HG02840 (cell line): ENCODE results near the gene TMEM31.
A peak's percentile ranks its signal among the peaks of the same experiment; 100 is the strongest.

Source experiments
- ATAC-seq: cut with Tn5 transposase; IDR thresholded peaks from one replicate; pipeline ENCODE4 v1.9.1; 2021; ENCODE audit warnings: mild to moderate bottlenecking, moderate library complexity, moderate number of reproducible peaks; ENCODE audit not compliant: unreplicated experiment, low FRiP score

Gene TMEM31, protein sequence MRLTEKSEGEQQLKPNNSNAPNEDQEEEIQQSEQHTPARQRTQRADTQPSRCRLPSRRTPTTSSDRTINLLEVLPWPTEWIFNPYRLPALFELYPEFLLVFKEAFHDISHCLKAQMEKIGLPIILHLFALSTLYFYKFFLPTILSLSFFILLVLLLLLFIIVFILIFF

DNA sequence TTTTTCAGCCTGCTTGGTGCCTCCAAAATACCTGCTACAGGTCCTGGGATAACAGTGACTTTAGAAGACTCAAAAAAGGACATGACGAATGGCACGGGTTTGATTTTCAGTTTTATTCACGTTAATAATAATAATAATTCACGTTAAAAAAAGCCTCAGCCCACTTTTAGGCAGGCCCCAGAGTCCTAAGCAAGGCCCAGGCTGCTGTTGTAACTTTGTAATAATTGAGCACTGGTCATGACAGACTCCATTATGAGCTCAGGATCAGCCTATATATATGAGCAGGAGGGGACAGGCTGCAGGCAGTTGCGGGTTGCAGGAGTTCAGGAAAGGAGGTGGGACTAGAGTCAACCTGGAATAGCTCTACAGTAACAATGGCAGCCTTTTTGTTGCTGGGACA is at the start of gene TMEM31:
Gene TMEM31, plus strand, starts transcription at position 301 of the 400 bp plus-strand sequence. CDS start 1,350 bp downstream, outside the sequence.
- ATAC-seq: no peak

DNA sequence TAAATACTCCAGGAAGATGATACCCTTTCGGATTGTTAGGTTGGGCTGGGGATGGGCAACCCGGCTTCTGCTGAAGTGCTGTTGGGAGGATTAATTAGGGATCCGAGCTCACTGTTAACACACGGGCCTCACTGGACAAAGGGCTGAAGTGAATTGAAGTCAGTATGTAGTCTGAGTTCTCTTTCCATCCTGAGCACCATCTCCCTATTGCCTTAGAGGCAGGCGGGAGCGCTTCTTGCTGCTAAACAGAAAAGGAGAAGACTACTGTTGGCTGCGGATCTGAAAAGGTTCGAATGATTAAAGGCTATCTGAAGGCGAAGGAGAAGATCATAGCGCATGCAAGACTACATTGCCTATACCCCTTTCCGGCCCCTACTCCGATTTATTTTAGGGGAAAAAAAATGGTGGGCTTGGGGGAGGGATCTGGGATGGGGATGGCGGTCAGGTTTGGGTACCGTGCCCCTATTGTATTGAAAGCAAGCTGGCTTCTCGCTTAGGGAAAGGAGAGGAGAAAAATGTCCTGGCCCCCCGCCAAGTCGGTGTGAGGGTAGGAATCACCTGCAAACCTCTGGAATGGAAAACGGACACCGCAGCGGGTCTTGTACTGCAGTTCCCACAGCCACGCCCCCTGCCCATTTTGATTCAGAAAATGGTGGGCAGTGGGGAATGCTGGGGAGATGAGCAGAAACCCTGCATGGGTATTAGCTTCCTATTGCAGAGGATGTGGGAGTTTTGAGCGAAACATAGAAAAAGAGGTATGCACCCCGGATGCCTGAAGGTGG is 46.5 kb upstream of the TMEM31 start:
- no peak for ATAC-seq

DNA sequence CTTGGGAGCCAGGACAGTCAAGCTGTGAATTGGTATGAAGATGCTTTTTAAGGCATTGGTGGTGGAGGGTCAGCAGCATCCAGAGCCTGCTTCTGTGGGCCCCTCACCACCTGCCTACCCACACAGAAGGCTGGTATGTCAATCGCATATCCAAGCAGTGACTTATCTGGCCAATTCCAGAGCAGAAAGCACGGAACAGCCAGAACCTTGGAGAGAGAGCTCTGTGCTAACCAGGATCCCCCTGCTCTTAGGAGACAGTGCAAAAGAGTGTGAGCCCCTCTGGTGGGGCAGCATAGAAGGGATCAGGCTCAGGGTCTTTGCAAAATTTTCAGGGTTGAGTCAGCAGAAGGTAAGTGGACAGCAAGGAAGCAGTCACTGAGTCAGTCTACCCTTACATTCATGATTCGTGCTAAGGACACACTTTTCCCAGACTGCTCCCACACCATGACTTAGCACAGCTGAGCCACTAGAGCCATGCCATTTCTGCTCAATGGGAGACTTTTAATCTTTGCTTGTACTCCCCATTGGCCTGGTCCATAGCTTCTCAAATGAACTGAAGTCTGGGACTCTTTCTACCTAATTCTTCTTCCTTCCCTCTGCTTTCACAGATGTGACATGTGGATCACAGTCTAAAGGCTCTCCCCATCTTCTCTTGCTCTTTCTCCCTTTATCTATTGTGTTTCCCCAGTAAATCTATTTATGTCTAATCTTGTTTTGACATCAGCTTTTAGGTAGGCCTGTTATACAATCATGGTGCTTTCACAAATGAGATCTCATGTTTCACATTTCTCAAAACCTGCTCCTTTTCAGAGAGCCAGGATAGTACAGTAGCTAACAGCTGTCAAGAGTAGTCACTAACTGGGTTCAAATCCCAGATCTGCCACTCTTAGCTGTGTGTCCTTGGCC is 44.3 kb upstream of the TMEM31 start:
- no peak for ATAC-seq

DNA sequence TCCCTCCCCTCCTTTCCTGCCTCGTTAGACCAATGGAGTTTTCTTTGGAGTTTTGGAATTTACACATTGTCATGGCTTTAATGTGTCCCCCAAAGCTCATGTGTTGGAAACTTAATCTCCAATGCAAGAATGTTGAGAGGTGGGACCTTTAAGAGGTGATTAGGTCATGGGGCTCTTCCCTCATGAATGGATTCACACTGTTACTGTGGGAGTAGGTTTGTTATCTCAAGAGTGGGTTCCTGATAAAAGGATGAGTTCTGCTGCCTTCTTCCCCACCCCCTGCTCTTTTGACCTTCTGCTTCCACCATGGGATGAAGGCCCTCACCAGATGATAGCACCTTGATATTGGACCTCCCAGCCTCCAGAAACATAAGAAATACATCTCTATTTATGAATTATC is 41.0 kb upstream of the TMEM31 start:
- ATAC-seq: no peak

DNA sequence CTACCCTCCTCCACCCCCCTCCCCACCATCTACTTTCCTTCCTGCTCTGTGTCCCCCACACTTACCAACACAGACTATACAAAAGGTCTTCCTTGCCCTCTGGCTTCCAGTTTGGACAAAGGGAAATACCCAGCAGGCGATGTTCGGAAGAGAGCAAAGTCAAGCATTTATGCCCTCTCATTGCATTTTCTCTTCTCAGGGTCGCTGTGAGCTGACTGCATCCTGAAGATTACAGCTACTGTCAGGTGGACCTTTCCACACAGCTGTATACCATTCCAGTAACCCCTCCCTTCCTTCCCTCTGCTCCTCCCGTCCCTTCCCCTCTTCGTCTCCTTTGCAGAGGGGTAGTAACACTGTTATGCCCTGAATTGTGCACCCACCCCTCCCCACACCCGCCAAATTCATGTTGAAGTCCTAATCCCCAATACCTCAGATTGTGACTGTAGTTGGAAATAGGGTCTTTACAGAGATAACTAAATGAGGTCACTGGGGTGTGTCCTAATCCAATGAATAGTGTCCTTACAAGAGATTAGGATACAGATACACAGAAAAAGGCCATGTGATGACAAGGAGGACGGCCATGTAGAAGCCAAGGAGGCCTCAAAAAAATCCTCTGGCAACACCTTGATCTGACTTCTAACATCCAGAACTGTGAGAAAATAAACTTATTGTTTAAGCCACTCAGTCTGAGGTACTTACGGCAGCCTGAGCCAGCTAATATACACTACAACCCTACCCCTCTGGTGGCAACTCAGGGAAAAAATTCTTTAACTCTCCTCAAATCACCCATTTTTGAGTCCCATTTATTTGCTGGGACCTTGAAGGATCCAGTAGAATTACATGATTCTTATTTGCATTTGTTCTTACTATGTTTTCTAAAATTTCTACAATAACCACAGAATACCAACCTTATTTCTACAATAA is 35.9 kb upstream of the TMEM31 start:
- ATAC-seq: no peak

DNA sequence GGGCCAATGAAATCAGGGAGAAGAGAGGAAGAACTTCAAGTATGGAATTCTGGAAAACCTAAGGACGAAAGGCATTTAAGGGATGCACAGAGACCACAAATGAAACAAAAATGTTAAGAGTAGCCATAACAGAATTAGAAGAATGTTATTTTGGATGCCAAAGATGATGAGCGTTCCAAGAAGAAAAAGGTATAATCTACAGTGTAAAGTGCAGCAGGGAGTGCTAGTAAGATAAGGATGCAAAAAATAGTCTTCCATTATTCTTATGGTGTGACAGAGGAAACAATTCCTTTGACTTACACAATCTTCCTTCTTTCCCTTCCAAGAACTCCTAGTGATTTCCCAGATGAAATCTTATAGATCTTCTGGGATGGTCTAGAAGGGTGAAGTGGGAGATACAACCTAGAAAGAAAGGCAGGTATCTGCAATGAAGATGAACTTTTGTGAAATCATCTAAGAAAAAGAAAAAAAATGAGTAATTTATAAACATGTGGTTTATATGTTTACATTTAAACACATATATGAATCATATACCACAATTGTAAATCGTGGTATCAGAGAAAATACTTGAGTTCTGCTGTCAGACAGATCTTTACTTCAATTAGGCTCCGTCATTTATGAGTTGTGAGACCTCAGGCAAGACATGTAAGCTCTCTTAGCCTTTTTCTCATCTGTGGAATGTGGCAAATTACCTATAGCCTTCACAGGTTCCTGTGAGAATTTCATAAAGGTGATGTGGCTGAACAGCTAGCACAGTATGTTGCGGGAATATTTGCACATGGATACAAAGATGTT is 32.3 kb upstream of the TMEM31 start:
- no peak for ATAC-seq

DNA sequence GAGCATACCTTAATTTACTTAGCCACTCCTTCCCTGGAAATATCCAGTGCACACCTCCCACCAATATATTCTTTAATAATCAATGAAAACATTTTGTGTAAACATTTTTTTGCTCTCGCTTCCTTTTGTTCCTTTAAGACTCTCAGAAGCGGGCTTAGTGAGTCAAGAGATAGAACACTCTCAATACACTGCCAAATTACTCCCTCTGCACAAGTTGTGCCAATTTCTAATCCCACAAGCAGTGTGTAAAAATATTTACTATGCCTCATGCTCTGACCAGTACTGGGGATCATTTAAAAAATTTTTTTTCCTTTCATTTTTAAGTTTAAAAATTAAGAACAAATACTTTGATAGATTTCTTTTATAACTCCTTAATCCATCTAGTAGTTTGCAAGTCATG is 29.3 kb upstream of the TMEM31 start:
- ATAC-seq: no peak

DNA sequence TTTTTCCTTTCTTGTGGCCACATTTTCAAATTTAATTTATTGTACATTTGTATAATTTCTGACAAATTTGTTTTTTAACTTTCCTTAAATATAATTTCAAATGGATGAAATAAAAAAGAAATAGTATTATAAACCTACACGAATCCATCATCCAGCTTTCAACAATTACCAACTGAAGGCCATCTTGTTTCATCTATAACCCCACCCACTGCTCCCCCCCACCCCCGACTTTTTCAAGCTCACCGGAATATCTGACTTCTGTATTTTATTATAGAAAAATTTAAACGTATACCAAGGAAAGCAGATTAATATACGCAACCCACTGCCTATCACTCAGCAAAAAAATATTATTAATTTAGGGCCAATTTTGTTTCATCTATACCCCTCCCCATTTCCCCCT is 25.3 kb upstream of the TMEM31 start:
- ATAC-seq: no peak

DNA sequence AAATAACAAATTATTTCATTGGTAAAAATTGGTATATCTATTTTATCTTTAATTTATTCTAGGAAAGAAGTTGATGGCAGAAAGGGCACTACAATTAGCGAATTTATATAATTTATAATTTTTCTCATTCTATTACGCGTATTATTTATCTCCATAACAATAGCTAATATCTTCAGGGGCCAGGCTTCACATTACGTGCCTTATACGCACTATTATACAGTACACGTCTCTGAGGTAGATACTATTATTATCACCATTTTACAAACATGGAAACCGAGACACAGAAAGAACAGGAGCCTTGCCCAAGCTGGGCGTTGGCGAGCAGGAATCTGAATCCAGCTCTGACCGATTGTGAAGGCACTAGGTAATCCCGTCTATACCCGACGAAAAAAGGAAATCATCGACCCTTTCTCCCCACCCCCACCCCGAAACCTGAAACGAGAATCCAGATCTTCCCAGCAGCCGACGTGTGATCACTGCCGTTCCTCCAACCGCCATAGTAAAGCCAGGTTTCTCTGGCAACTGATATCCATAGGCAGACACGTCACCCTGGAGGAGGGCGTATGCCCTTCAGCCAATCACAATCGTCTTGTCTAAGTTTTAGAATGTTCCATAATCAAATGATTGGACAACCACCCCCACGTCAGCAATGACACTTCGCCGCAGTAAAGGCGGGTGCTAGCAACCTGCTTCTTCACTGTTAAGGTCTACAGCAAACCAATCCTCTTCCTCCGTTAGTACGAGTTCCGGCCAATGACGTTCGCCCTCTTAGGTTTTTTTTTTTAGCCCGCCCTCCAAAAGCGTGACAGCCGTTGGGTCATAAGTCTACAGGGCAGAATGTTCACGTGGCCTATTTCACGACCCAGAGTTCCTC is 24.3 kb upstream of the TMEM31 start, which contains the start of gene MORF4L2:
Gene MORF4L2, minus strand, starts transcription at position 501 of the 874 bp plus-strand sequence. CDS start 9,672 bp downstream, outside the sequence.
- ATAC-seq: peak; percentile 95

DNA sequence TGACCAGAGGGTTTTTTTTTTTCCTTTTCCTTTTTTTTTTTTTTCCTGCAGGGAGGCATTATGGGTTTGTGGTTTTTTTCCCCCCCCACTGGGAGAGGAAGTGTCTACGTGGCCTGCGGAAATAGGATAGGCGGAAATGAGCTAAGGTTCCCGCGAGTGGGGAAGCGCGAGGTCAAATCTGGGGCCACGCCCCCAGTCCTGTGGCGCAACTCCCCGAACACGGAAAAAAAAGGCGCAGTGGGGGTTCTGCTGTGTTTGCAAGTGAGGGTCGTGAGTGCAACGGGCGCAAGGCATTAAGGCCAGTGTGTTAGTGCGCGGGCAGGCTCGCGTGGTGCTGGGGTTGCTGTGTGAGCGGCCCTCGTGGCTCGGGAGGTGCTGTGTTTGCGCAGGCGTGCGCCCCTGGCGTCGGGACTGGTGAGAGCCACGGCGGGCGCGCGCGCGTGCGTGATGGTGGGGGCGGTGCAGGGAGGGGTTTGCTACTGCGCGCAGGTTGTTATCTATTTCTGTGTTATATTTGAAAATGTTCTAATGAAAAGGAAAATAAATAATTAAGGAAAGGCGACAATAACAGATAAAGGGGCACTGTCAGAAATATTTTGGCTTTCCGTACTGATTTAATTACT is 23.5 kb upstream of the TMEM31 start:
- ATAC-seq: peak; percentile 52

DNA sequence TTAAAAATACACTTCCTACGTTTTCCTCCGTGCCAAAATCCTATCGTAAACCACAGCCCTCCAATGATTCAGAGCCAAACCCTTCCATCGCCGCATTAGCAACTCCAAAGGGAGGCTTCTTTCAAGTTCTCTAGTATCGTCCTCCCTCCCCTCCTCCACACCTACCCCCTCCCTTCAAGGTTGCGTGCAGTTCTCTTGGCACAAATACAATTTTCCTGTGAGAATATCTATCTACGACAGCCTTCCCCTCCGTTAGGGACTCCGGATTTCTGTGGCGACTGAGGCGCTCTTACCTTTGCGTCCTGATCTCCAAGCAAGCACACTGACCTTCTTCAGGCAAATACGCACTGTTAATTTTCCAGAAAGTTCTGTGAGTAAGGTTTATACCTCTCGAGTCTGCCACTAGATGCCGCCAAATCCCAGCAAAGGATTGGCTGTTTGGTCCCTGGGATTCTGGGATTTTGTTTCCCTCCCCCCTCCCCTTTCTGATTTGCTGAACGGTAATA is 23.0 kb upstream of the TMEM31 start:
- no peak for ATAC-seq

DNA sequence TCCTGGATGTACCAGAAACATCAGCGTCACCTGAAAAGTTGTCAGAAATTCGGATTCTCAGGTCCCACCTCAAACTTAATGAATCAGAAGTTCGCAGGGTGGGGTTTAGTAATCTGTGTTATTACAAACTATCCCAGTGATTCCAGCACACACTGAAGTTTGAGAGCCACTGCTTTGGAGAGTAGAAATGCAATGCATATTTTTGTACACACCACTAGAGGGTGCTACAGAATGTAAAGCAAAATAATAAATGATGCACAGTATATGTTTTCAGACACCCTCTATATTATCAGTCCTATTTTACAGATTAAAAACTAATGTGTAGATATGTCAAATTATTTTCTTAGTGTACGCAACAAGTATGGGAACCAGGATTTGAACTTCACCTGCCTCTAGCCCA is 21.8 kb upstream of the TMEM31 start:
- no peak for ATAC-seq

DNA sequence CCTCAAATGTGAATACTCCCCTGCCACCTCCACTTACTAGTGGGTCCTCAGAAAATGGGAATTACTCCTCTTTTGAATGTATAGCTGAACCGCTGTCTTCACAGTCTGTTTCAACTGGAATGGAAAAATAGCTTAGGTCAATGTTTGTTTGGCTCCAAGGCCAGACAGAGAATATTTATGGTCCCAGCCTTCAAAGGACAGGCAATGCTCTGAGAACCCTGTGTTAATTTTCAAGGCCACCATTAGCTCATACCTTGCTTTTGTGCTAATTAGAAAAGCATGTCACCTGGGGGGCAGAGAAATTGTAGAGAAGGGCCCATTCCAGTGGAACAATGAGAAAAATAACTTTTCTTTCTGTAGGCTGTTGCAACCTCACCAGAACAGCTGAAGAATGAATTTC is 19.6 kb upstream of the TMEM31 start:
- no peak for ATAC-seq

DNA sequence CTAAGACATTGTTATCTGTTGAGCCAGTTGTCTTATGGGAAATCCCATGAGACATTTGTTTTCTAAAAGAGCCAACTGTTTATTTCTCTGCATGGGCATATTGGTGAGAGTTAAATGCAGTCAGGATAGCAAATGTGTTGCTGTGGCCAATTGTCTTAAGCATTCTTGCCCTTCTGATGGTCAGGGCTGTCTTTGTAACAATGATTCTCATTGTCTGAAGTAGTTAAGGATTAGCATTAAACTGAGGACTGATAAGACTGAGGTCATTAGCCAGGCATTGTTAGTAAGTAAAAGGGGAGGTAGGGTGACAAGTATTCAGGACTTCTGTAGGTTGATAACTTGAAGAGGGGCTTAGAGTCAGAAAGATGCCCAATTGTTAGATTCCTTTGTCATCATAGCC is 13.0 kb upstream of the TMEM31 start:
- ATAC-seq: no peak

DNA sequence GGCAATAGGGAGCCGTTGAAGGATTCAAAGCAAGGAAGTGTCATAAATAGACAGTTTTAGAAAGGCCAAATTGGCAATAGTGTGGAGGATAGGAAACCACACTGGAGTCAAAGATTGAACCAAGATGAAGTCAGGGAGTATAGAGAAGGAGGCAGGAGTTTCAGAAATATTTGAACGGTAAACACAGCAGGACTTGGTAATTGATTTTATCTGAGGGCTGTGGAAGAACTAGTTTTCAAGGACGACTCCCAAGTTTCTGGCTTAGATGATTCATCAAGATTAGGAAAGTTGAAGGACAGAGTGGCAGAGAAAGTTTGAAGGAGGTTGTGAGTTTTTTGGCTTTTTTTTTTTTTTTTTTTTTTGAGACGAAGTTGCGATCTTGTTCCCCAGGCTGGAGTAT is 11.5 kb upstream of the TMEM31 start:
- ATAC-seq: no peak

DNA sequence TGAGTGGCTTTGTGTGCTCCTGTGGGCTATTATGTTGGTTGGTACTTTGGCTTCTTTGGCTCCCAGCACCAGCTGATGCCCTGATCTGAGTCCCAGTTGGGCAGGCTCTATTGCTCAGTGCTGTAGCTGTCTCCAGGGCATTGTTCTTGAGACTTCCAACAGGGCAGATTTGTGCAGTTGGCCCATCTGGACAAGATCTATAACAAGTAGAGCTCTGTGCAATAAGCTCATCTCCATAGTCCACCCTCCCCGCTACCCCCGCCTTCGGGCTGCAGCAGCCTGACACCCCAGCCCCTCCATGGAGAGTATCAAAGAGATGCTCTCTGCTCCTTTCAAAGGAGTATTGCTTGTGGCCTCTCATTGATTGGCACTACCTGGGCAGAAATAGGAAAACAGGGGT is 5.8 kb upstream of the TMEM31 start:
- ATAC-seq: no peak

DNA sequence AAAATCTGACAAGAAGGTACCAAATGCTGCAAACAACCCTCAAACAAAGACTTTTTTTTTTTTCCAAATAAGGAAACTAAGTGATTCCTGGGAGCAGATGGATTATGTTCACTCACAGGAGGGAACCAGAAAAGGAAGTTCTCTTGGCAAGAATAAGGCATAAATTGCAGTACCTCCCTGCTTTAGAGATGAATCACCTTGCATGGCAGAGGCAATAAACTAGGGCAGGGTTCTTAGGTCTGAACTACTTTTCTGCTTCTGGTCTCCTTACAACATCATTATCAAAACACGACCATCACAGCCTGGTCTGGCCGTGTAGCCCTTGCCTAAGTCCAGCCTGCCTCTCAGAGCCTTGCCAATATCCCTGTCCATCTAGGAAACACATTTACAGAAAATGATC is 6.3 kb downstream of the TMEM31 start:
- no peak for ATAC-seq

DNA sequence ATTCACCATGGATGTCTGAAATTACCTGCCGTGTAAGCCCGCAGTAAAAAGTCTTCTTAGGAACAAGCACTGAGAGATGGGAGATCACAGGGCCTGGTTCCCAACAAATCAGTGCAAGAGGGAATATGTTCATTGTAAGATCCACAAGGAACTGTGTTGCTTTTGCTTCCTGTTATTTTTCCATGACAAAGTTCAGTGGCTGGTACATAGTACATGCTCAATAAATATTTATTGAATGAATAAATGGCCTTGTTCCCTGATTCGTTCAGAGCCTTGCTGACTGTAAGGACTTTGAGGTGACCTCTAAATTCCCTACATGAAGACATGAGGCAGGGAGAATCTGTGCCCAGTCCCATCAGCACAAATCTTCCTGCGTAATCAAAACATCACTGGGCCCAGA is 7.4 kb downstream of the TMEM31 start:
- ATAC-seq: no peak
